HCT116 (cell line): ENCODE measurements around the gene CFAP97D2.

ENCODE experiments used
- SP1 ChIP-seq: IDR thresholded peaks from 2 replicates; pipeline ENCODE4 v1.6.1; 2012; ENCODE audit warnings: low read depth
- ZBTB33 ChIP-seq: IDR thresholded peaks from 2 replicates; pipeline ENCODE4 v1.6.1; 2011; ENCODE audit warnings: mild to moderate bottlenecking, low read length, moderate library complexity; ENCODE audit not compliant: insufficient replicate concordance; ENCODE audit errors: extremely low read depth

DNA sequence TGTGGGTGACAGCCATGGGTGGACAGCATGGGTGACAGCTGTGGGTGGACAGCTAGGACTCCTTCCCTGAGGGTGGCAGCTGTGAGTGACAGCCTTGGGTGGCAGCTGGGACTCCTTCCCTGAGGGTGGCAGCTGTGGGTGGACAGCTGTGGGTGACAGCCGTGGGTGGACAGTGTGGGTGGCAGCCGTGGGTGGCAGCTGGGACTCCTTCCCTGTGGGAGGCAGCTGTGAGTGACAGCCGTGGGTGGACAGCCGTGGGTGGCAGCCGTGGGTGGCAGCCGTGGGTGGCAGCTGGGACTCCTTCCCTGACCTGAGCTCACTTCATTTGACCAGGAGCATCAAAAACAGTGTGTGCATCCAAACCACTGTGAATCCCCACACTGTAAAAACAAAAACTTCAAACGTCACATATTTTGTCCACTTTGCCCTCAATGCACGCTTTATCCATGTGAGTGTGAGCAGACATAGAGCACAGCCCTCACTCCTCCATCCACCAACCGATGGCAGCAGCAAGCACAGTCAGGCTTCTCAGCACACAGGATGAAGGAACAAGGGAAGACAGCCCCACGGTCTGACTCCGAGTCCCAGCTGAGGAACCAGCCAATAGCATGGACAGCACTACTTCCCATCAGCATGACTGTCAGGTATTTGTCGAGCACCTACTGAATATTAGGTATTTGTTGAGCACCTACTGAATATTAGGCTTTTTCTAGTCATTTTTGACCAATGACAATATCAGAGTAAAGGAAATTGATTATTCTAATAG is 1.6 kb upstream of the CFAP97D2 start:
- no peak for TF ChIP-seq ZBTB33
- no peak for TF ChIP-seq SP1
